ENCODE data around the gene ANKS1B.

ANKS1B gene

DNA sequence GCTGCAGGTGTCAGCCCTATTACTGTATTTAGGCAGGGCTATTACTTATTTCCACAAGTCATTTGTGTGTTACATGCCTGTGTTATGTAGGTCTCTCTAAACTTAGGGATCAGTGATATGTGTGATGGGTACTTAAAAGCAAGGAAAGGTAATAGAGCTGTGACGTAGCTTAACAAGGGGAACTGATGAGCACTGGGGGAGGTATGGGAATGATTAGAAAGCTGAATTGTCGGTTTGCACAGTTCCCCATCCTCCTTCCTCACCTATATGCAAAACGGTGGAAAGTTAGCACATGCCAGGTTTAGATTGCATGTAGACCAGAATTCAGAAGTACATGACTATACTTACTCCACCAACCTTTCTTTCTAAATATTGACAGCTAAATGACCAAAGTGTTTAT is 831.4 kb downstream of the ANKS1B start:
- no peak for DNase-seq

DNA sequence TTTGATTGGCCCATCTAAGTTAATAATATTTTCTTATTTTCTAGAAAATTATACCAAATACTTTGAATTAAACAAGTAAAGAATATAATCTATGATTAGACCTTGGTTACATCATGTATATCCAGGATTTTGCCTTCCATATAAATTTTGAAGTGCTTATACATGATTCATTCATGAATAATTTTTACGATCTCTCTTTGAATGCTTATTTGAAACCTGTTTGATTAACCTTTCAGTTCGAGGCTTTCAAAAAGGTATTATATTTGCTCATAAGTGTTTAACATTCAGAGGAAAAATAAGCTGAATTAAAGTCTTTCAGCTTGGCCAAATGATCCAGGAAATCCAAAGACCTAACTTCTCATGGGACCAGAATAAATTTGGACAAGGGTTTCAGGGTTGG is 832.4 kb downstream of the ANKS1B start:
- DNase-seq, result no peak

DNA sequence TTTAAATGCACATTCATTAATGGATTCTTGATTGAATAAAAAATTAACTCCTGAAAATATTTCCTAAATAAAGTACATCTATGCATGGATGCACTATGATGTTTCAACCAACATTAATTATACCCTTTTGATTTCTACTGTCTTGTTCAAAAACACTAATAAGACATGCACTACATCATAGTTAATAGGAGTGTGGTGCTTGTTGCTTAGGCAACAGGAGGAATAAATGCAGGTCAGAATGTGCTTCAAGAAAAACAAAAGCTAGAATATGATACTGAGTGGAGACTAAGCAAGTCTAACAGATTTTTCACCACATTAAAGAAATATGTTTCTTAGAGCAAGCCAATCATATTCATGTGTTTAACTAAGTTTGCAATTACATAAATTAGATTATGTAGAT is 833.0 kb downstream of the ANKS1B start:
- no peak for DNase-seq

DNA sequence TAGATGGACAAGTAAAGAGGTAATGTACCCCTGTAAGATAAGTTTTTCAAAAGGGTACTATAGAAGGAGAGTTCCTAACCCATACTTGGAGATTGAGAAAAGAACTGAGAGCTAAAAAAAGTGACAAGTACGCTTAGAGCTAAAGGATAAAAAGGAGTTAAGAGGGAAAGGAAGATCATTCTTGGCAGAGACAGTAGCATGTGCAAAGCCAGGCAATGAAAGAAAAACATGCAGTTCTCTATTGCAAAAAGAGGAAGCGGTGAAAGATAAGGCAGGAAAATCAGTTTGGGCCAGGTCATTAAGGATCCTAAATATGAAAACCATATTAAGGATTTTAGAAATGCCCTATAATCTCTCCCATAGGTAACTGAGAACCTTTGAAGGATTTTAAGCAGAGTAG is 837.6 kb downstream of the ANKS1B start:
- DNase-seq, result no peak

DNA sequence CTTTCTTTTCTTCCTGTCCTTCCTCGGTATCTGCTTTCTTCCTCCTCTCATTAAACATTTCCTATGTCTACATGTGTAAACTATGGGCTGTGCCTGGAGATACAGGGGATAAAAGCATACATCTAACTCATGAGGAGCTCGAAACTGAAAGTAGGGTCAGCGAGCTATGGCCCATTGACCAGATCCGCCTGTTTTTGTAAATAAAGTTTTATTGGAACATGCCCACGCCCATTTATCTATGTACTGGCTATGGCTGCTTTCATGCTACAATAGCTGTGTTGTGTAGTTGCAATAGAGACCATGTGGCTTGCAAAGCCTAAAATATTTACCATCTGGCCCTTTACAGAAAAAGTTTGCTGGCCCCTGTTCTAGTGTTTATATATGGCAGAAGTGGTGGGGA is 838.0 kb downstream of the ANKS1B start:
- no peak for DNase-seq

DNA sequence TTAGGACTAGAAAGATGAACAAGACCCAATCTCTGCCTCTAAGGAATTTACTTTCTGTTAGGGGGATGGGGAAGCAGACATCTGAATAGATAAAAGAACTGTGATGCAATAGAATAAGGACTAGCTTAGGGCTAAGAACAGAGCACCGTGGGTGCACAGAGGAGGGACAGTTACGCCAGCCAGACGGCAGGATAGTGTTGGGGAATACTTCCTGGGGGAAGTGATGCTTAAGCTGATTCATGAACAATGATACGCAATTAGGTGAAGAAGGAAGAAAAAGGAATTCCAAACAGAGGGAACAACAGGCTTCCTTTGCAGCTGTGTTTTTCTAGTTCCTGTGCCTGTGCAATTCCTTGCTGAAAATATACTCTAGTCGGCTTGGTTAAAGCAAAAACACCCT is 838.6 kb downstream of the ANKS1B start:
- no peak for DNase-seq

DNA sequence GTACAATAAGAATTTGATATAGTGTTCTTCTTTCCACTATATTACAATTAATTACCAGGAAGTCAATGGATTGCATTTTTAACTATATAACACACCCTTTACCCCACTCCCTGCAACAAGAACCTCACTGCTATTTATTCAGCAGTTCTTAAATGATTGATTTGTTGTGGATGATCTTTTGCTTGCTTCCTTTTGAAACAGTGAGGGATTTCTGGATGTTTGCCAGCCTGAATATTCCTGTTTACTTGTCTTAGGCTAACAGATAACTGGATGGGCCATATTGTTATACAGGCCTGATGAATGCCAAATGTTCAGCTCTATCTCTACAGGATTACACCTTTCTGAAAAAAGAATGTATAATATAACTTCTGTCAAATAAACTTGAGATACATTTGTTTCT is 842.1 kb downstream of the ANKS1B start:
- no peak for DNase-seq

DNA sequence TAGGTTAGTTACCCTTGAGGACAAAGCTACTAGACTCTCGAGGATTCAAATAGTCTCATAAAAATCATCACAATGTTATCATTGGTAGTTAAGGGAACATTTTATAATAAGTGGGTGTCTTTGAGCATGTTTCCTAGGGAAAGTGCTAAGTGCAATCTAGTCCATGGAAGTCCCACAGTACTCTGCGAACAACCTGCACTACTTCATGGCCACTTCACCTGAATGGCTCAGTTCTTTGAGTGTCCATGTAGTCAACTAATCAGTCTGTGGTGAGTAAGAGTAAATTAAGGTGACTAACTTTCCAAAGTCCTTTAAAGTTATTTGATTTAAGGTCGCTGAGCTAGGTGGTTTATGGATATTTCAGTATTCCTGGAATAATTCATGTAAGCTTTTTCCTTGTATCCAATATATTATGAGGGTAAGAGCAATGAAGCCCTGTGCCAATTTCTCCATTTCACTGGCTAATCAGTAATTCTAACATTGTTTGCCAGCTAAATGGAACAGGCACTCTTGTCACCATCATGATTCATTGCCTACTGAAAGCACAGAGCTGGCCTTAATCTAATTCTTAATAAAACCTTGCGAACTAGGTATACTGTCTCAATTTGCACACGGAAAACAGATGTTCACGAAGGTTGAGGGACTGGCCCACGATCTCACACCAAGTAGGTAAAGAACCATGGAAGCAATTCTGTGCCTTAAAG is 844.6 kb downstream of the ANKS1B start:
- DNase-seq, result no peak

DNA sequence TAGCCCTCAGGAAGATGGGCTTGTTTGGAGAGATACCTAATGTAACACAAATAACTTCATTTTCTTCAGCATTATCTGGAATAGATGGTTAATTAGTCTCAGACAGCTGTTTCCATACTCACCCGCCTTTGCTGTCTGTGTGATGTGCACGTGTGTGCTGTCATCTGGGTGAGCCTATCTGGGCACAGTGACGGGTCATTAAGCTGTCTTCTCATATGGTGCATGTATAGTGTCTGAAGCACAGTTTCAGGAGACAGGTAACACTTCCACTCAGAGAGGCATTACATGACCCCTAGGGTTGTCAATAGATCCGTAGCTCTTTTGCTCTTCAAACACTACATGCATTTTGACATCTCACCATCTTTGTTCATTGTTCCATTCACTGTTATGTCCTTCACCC is 846.3 kb downstream of the ANKS1B start:
- no peak for DNase-seq

DNA sequence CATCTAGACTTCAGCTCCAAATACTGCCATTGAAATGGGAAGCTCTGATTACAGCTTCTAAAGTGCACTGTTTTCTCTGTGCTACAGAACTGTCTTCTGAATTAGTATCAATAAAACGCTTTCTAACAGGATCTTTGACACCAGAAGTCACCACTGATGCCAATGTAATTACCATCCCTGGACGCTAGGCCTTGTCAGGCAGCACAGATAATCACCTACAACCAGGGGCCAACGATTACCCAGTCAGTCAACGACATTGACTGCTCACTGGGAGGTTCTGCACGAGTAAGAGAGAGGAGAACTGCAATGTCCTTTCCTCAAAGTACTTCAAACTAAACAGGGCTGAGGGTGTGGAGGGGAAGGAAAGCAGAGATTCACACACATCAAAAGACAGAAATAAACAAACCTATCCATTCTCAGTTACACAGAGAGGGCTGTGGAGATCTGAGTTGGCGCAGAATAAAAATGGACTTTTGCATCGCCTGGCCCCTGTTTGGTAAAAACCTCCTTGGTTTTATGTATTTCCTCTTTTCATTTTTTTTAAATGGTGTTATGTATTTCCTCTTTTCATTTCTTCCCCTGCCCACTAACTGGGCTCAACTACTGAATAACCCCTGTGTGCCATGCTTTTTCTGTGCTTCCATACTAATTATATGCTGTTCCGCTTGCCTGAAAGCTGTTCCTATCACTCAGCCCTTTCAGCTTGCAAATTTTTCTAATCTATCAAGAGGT is 847.4 kb downstream of the ANKS1B start:
- no peak for DNase-seq

DNA sequence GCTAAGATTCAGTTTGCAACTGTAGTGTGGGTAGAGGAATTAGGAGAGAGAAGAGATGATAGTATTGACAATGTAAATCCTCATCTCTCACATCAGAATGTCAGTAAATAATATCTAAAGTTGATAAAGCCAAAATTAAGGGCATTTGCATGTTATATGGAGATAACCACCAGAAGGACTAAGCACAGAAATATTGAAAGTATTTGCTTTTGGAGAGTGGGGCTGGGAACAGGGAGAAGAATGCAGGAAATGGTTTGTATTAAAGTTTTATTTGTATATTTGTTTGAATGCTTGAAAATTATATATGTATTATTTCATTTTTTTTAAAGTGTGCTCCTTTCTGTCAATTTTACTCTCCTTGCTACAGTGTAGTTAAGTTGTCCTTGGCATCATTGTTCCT is 848.2 kb downstream of the ANKS1B start:
- DNase-seq, result no peak

DNA sequence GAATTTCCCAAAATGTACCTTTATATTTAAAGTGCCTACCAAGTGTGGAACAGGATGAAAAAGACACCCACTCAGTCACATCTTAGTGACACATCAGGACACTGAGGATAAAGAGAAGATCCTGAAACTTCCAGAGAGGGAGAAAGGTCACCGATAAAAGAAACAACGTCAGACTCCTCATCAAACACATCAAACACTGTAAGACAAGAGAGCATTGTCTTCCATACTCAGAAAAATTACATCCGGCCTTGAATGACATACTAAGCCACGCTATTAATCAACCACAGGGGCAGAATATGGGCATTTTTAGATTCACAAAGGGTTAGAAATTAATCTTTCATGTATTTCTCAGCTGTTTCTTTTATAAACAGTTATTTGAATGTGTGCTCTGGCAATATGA is 849.4 kb downstream of the ANKS1B start:
- no peak for DNase-seq

DNA sequence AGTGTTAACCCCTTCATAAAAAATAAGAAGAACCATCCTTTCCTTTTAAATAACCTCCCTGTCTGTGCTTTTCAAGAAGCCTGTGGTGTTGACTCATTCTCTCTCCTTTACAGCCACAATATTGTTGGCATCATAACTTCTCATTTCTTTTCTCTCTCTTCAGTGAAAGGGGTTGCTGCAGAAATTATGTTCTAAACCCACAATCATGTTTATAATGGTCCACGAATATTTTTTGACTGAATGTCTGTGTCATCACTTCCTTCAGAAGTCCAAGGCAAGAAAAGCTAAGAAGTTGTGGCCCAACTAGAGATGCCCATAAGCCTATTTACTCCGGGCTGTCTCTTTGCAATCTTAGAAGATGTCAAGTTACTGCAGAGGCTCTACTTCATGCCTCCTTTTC is 851.3 kb downstream of the ANKS1B start:
- DNase-seq, result no peak

DNA sequence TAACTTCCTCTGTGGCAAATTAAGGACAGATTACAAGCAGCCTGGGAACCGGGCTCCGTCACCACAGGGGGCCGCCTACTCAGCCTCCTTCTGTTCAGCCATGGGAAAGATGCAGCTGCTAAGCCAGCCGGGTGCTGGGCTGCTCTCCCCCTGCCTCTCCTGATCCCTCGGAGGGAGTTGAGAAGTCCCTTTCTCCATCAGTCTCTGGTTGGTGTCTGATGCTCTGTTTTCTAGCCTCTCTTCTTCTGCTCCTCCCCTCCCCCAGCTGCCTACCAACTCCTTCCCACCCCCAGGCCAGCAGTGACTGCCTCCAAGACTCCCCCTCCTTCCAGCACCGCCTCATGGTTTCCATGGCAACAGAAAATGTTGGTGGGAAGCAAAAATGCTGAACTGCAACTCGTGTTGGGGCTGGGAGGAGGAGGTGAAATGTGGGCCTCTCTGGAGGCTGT is 853.0 kb downstream of the ANKS1B start:
- no peak for DNase-seq

DNA sequence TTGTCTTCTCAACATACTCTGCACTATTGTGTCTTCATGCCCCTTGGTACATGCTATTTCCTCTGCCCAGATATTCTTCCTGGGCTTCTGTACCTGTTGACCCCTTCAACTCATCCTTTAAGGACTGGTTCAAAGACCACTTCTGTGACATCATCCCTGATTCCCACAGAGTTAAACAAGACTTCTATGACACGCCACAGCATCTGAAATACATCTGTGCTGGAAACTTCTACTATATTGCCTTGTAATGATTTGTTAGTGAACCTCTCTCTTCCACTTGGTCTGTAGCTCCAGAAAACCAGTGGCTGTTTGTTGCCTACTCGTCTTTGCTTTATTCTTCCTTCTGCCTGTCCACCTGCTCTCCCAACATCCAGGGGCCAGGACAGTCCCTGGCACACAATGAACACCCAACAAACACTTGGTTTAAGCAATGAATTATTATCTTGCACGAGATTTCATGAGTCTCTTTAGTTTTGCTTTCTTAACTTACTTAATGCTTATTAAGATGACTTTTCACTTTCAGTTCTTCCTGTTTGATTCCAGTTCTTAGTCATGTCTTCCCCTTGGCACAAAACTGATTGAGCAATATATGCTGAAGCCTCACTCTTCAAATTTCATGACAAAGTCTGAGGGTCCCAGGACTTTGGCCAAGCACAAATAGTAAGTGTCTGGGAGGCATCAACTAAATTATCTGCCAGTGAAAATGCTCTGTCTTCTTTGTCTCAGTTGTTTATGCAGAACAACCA is 853.8 kb downstream of the ANKS1B start:
- DNase-seq, result no peak

DNA sequence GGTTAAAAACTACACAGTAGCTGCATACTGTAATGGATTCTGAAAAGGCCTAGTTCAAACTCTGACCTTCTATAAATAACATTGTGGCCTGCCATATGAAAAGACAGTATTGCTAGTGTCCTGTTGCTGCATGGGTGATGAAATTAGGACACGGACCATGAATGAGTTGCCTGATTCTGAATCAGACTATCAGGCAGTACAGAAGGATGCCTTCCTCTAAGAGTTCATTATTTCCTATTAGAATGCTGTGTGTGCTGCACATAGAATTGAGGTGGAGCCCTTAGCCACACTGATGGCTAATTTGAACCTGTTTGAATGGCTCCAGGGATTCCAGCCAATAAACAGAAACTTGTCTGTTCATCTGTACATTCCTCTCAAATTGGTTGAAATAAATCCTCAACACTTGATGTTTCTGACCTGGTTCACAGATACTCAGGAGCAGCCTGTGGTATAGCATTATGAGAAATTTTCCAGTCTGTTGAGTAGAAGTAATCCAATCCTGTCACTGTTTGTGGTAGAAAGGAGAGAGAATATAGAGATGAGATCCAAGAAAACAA is 856.4 kb downstream of the ANKS1B start:
- DNase-seq, result no peak

DNA sequence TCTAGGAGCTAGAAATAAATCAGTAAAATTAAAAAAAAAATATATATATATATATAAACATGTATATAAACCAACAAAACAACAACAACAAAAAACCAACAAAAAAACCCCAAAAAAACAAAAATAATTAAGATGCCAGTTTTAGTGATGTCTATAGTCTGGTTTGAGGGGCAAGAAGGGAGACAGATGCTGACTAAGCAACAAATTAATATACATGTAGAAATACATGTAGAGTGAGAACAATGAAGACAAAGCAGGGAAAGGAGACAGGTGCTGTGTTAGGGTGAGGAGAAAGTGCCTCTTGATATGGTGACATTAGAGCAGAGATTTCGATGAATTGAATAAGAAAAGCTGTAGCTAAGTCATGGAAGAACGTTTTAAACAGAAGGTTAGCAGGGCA is 861.8 kb downstream of the ANKS1B start:
- DNase-seq, result no peak

DNA sequence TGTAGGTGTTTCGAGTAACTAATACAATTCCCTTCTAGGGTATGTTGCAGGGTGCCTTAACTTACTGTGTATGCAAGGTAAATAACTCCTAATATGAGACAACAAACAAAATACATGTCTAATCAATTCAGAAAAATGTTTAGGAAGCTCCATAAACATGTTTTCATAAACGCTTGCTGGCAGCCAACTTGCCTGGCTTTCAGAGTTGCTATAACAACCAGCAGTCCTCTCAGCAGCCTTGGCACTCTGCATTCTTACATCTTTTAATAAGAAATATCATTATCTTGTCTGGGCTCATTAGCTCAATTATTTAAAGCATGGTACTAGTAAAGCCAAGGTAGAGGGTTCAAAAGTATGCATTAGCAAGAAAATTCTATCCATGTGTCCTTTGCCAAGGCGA is 862.2 kb downstream of the ANKS1B start:
- no peak for DNase-seq

DNA sequence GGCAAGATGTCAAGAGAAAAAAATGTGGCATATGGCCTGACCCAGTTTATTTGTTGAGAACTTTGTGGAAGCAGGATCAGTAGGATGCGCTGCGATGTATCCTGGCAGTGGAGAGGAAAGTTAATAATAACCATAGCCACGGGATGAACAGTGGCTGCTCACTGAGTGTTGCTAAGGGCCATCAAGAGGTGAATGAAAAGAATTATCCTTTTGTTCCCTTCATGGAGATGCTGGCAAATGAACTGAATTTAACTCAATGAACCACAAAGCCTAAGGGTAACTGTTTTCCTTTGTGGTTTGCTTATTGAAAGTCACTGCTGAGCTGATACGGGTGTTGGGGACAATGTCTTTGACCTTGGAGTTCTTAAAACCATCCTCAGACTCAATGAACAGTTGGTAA is 863.2 kb downstream of the ANKS1B start:
- no peak for DNase-seq

DNA sequence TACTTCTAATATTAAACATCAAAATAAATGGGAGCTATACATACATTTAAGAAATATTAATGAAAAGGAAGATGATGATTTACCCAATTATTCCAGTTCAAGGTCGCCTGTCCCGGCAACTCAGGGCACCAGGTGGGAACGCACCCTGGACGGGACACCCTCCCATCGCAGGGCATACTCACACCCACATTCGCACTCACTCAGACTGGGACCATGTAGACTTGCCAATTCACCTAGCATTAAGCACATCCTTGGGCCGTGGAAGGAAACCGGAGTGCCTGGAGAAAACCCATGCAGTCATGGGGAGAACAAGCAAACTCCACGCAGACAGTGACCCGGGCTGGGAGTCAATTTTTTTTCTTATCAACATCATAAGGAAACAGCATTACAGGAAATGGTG is 864.8 kb downstream of the ANKS1B start:
- no peak for DNase-seq

DNA sequence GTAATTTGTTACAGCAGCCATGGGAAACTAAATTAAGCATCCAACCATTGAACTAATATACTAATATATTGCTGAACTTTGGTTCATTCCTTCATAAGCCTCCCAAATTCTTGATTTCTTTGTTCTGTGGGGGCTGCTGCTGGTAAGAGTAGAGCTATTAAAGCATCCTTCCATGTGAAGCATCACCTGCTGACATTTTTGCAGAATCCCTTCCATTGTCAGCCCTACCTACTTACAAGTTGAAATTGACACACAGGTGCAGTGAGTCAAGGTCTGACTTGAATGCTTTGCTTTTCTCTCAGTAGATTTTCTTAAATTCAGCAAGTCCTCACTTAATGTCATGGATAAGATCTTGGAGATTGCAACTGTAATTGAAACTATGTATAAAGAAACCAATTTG is 865.3 kb downstream of the ANKS1B start:
- no peak for DNase-seq

DNA sequence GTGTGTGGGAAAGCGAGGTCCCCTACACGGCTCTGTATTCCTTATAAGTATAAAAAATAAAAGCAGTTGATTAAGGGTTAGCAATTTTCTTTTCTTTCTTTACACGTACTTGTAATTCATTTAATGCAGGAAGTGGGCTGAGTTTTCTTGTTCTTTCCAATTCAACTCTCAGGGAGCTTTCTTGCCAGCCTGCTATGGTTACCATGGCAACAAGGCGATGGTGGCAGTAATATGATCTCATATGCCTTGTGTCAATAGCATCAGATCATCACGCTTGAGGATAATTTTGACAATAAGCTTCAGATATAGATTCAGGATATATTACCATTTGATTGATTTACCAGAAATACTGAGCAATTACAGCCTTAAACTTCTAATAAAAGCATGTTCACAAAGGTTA is 873.1 kb downstream of the ANKS1B start:
- no peak for DNase-seq

DNA sequence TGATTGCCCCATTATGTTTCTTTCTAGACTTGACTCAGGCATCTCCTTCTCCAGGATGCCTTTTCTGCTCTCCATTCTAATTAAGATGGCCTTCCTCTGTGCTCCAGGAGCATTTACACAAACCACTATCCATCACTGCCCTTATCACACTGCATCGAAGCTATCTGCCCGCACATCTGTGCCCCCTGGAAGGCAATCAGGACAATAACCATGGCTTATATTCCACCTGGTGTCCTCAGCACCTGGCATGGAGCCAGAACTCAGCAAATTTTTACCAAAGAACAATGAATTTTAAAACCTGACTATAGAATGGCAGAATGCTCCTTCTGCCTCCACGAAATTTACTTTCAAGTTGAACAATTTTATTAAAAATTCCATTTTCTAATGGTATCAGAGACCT is 873.9 kb downstream of the ANKS1B start:
- no peak for DNase-seq

DNA sequence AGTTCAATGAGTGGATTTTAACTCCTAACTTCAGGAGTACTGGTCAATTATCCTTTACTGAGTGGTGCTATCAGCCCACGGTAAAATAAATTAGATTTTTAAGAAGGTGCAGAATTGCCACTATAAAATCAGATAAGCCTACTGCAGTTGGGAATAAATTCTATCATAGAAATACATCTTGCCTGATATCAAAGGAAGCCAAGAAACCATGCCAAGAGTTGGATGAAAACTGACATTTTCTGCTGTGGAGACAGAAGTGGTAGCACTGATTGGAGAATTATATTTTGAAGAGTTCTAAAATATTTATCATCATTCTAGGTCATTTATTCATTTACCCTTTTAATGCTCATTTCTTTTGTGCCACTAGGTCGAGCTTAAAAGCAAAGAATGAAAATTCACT is 874.5 kb downstream of the ANKS1B start:
- no peak for DNase-seq

Data from activated CD8-positive, alpha-beta memory T cell treated with anti-CD3 and anti-CD28 coated beads, Interleukin-2, amount 50 U/mL, for 4 hours (primary cell).